Thymus (tissue), 11 donors: Measurements from ENCODE around the gene NFAM1. TPM values are rescaled to one million over a fixed set of nuclear protein-coding genes. Genes with fewer than 3 reads are reported as not detected.

ENCODE experiments used
- DNase-seq, 9 donors: peaks; one replicate each; pipeline ENCODE4 v3.0.0-alpha.2; 2013; ENCODE audit warnings: low spot score in 9 of 9, low read depth in 6 of 9, missing footprints in 1 of 9
- H3K27ac ChIP-seq, 2 donors: one replicate each; pipeline ENCODE4 v1.5.1; 2013; ENCODE audit warnings: control low read depth in 1 of 2, low read depth in 1 of 2, low read length in 1 of 2, mild to moderate bottlenecking in 1 of 2, moderate library complexity in 1 of 2
- H3K27me3 ChIP-seq, 2 donors: one replicate each; pipeline ENCODE4 v1.5.1; 2013; ENCODE audit warnings: low read length in 1 of 2; ENCODE audit not compliant: control insufficient read depth in 2 of 2, insufficient read depth in 1 of 2
- H3K36me3 ChIP-seq, 2 donors: one replicate each; pipeline ENCODE4 v1.5.1; 2013; ENCODE audit warnings: low read length in 1 of 2, mild to moderate bottlenecking in 1 of 2, moderate library complexity in 1 of 2; ENCODE audit not compliant: control insufficient read depth in 2 of 2, insufficient read depth in 2 of 2
- H3K4me1 ChIP-seq, 2 donors: one replicate each; pipeline ENCODE4 v1.5.1; 2013; ENCODE audit warnings: low read length in 2 of 2; ENCODE audit not compliant: control insufficient read depth in 2 of 2, insufficient read depth in 2 of 2
- H3K4me3 ChIP-seq, 2 donors: one replicate each; pipeline ENCODE4 v1.5.1; 2013; ENCODE audit warnings: low read length in 2 of 2, control low read depth in 1 of 2, mild to moderate bottlenecking in 1 of 2
- H3K9me3 ChIP-seq, 2 donors: one replicate each; pipeline ENCODE4 v1.5.1; 2013; ENCODE audit warnings: low read length in 1 of 2, mild to moderate bottlenecking in 1 of 2; ENCODE audit not compliant: control insufficient read depth in 2 of 2, insufficient read depth in 1 of 2
- WGBS: extraction: QIAGEN DNeasy Blood & Tissue Kit; methylation state at CpG from one replicate; pipeline ENCODE4 v1.1.7; 2013; 5-methylcytosine and 5-hydroxymethylcytosine counted together
- polyA plus RNA-seq: library from polyadenylated mRNA; stranded (reverse); fragments of 200-250 nt; gene quantifications from one replicate; pipeline ENCODE4 v1.2.3, GENCODE V29; 2013
- total RNA-seq: library from RNA; stranded (reverse); fragments of 120-200 nt; gene quantifications from one replicate; pipeline ENCODE4 v1.2.4, GENCODE V29; 2013
- donor health status: healthy.

The NFAM1 gene
- total and polyA plus RNA-seq, 2 donors: 1.7 to 2.0 TPM

DNA sequence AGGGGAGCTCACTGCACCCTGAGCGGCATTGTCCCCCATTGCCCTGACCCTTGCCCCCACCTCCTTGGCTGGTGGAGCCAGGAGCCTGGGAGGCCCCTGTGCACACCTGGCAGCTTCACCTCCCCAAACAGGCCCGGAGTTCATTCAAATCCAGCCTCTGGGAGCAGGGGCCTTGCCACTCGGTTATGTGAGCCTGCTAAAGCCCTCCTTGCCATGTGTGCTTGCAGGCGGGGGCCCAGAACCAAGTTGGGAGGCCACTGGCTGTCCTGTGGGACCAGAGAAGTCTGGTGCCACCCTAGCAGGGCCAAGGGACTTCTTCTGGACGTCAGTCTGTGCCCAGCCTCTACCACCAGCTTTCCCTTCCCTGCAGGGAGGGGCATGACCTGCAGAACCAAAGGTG, 48.9 kb downstream of the NFAM1 start:
- WGBS: 91% methylated on average over 5 of the region's 5 CpGs
- no peak for DNase-seq
- H3K36me3 ChIP-seq: no peaks in the 10 kb centered on the region

GRCh38 chr22:42380769-42381551, 51.2 kb downstream of the NFAM1 start:
- WGBS: 89% methylated on average over 12 of the region's 12 CpGs
- peaks cover 0 to 7% of the 10 kb centered on the region in 2 donors for H3K4me1 ChIP-seq

More for the DNA sequence above, 48.9 kb downstream of the NFAM1 start:
- Histone ChIP-seq H3K4me3 (no peak overlapping the region), H3K9me3 (no peaks in the 10 kb centered on the region), H3K27ac (no peak overlapping the region), H3K27me3 (no peaks in the 10 kb centered on the region), H3K4me1 (peaks cover 0 to 2% of the 10 kb centered on the region in 2 donors)

GRCh38 chr22:42379966-42380537, 52.2 kb downstream of the NFAM1 start:
- Histone ChIP-seq H3K4me3 (no peak overlapping the region), H3K27me3 (peaks cover 0 to 4% of the 10 kb centered on the region in 2 donors), H3K27ac (no peak overlapping the region), H3K4me1 (peaks cover 0 to 7% of the 10 kb centered on the region in 2 donors), H3K9me3 (no peaks in the 10 kb centered on the region), H3K36me3 (no peaks in the 10 kb centered on the region)
- DNase-seq: no peak
- 95% methylated on average over 16 of the region's 16 CpGs for WGBS

More at GRCh38 chr22:42380769-42381551, 51.2 kb downstream of the NFAM1 start:
- H3K27me3 ChIP-seq: peaks cover 0 to 4% of the 10 kb centered on the region in 2 donors
- H3K9me3 ChIP-seq: no peaks in the 10 kb centered on the region
- H3K4me3 ChIP-seq: no peak overlapping the region
- no peak for DNase-seq
- no peak overlapping the region for H3K27ac ChIP-seq
- H3K36me3 ChIP-seq: no peaks in the 10 kb centered on the region

DNA sequence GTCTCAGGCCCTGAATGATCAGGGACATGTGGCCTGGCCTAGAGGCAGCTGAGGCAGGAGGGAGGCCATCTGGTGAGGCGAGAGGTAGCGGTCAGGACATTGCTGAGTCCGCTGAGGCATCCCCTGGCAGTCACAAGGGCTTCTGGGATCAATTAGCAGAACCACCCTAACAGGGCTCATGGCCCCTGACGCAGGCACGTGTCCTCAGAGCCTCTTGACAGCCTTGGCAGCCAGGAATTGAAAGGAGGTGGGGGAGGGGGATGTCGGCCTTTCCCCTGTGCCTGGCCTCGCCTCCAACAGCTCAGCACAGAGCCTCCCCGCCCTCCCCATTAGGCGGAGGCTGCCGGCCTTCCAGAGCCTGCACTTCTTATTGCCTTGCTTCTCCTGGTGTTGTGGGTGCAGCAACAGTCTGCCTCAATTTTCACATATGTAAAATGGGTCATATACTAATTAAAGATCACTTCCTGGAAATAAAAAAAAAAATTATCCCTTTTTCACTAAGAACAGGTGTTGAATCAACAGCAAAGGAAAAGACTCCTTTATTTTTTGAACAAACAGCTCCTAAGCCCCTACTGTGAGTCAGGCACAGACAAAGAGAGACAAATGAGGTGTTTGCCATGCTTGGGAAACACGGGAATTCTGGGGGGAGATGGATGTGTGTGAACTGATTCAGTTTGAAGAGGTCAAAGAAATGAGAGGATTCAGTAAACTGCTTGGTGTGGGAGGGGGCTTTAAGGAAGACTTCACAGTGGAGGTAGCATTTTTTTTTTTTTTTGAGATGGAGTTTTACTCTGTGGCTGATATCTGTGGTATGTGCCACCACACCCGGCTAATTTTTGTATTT, 55.3 kb downstream of the NFAM1 start:
- no peak overlapping the region for H3K4me3 ChIP-seq
- H3K27ac ChIP-seq: peak overlapping the region in 1 of 2 donors; percentile 42
- H3K9me3 ChIP-seq: no peaks in the 10 kb centered on the region
- no peak for DNase-seq
- H3K27me3 ChIP-seq: peaks cover 0 to 8% of the 10 kb centered on the region in 2 donors
- 85% methylated on average over 12 of the region's 12 CpGs for WGBS
- H3K4me1 ChIP-seq: peaks cover 0 to 9% of the 10 kb centered on the region in 2 donors
- no peaks in the 10 kb centered on the region for H3K36me3 ChIP-seq

- Histone ChIP-seq H3K27ac (no peak overlapping the region), H3K4me3 (no peak overlapping the region), H3K36me3 (no peaks in the 10 kb centered on the region), H3K4me1 (peaks cover 0 to 9% of the 10 kb centered on the region in 2 donors), H3K27me3 (peaks cover 0 to 16% of the 10 kb centered on the region in 2 donors), H3K9me3 (no peaks in the 10 kb centered on the region)
- DNase-seq: no peak
- 54% methylated on average over 5 of the region's 5 CpGs for WGBS
Measured at GRCh38 chr22:42375982-42376381, 56.2 kb downstream of the NFAM1 start.

- peaks cover 10 to 24% of the 10 kb centered on the region in 2 donors for H3K4me1 ChIP-seq
- H3K4me3 ChIP-seq: no peak overlapping the region
- 95% methylated on average over 7 of the region's 7 CpGs for WGBS
- DNase-seq: no peak
- peaks cover 10 to 42% of the 10 kb centered on the region in 2 donors for H3K27me3 ChIP-seq
- peaks cover 1 to 6% of the 10 kb centered on the region in 2 donors for H3K9me3 ChIP-seq
- H3K27ac ChIP-seq: no peak overlapping the region
- H3K36me3 ChIP-seq: no peaks in the 10 kb centered on the region
Measured at GRCh38 chr22:42372976-42373375, 59.2 kb downstream of the NFAM1 start.

- Histone ChIP-seq H3K4me1 (peaks cover 12 to 26% of the 10 kb centered on the region in 2 donors), H3K9me3 (peaks cover 1 to 12% of the 10 kb centered on the region in 2 donors), H3K27ac (no peak overlapping the region), H3K27me3 (peaks cover 23 to 53% of the 10 kb centered on the region in 2 donors), H3K4me3 (no peak overlapping the region), H3K36me3 (no peaks in the 10 kb centered on the region)
- no peak for DNase-seq
- 93% methylated on average over 3 of the region's 3 CpGs for WGBS
Measured at GRCh38 chr22:42371501-42371900, 60.7 kb downstream of the NFAM1 start.

- 97% methylated on average over 4 of the region's 4 CpGs for WGBS
- no peak overlapping the region for H3K4me3 ChIP-seq
- no peaks in the 10 kb centered on the region for H3K36me3 ChIP-seq
- no peak overlapping the region for H3K27ac ChIP-seq
- peaks cover 27 to 57% of the 10 kb centered on the region in 2 donors for H3K27me3 ChIP-seq
- no peak for DNase-seq
- peaks cover 1 to 12% of the 10 kb centered on the region in 2 donors for H3K9me3 ChIP-seq
- peaks cover 12 to 28% of the 10 kb centered on the region in 2 donors for H3K4me1 ChIP-seq
Measured at GRCh38 chr22:42371099-42371498, 61.1 kb downstream of the NFAM1 start.
